Mucosa of gallbladder (tissue), 1 donor: Measurements from ENCODE around the gene FAM110A. TPM values are rescaled to one million over a fixed set of nuclear protein-coding genes. Genes with fewer than 3 reads are reported as not detected.
"Not testable (repeated sequence)": the region's sequence is repeated elsewhere in the genome, so short reads cannot be mapped to it uniquely, and the experiment has no call there.

ENCODE experiments used
- DNase-seq: peaks from one replicate; pipeline ENCODE4 v3.0.0-alpha.2; 2020; ENCODE audit warnings: low spot score
- total RNA-seq: library from RNA; stranded (reverse); gene quantifications from one replicate; pipeline ENCODE4 v1.2.1, GENCODE V29; 2021
- donor health status: DM: no; HTN: no; CAD: no.

FAM110A gene
- total RNA-seq, 1 donor from 2014 or later = 16.1 TPM

- DNase-seq = peak; percentile 95
Observed at GRCh38 chr20:844473-845225, 11.1 kb downstream of the FAM110A start.

DNA sequence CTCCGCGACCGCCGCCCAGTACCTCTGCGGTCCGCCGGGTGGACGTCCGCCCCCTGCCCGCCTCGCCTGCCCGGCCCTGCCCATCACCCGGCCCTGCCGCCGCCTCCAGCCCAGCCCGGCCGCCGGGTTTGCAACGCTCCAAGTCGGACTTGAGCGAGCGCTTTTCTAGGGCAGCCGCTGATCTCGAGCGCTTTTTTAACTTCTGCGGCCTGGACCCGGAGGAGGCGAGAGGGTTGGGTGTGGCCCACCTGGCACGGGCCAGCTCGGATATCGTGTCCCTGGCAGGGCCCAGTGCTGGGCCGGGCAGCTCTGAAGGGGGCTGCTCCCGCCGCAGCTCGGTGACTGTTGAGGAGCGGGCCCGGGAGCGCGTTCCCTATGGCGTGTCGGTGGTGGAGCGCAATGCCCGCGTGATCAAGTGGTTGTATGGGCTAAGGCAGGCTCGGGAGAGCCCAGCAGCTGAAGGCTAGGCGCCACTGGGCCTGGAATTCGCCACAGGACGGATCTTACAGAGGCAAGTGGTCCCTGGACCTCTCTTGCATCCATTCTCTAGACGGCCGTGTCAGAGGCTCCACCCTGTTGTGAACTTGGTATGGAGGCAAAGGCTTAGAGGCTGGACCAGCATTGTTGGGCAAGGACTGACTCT lies 11.8 kb downstream of the FAM110A start:
- DNase-seq = no peak

DNA sequence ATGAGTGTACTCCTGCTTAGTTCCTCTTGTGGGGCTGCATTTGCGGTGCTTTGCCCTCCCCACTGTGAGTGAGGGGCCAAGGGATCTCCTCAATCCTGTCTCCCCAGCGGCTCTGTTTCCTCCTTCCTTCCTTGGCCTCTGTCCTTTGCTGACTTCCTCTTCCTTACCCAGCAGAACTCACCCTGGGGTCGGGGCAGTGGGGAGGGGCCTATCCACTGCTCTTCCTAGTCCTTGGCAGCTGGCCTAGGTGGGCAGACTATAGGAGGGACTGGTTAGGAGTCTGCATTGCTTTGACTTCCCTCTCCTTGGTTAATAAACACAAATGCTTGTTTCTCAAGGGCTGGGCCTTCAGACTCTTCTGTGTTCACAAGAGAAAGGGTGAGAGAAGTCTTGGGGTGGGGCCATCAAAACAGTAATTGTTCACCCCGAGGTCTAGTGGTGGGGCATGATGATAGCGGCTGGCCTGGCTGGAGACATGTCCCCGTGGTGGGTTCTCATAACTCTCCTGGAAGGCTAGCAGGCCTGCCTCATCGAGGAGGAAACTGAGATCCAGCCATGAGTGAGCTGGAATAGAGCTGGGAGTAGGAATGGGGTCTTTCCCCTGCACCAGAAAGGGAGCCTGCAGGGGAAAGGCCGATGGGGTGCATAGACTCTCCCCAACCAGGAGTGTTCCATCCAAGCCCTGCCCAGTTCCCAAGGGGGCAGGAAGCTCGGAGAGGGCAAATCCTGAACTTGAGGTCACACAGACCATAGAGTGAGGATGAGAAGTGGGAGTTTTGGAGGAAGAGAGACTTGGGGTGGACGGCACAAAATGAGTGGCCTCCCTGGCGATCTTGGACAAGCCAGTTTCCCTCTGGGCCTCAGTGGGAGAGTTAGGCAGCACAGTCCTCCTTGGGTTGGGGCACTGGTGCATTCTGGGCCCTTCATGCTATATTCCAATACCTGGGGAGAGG lies 12.7 kb downstream of the FAM110A start:
- no peak for DNase-seq

DNA sequence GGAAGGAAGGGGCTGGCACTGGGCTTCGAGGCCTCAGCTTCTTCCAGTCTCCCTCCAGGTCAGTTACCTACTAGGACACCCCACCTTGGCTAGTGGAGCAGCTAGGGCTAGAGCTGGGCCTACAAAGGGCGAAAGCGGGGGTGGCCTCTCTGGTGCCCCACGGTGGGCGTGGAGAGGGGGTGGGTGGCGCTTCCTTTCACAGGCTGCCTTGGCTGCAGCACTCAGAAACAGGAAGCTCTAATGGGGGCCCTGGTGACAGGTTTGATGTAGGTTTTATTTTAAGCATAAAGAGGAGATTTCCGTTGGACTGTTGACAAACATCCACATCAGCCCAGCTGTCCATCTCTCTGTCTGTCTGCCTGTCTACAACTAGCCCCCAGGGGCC lies 13.4 kb downstream of the FAM110A start:
- no peak for DNase-seq

GRCh38 chr20:848193-848592 lies 14.7 kb downstream of the FAM110A start:
- DNase-seq = no peak

- not testable (repeated sequence) for DNase-seq
Observed at GRCh38 chr20:848731-849130, 15.2 kb downstream of the FAM110A start.

- DNase-seq = no peak
Observed at GRCh38 chr20:853406-853996, 20.0 kb downstream of the FAM110A start.

GRCh38 chr20:854601-855000 lies 21.1 kb downstream of the FAM110A start:
- no peak for DNase-seq

GRCh38 chr20:855466-856360 lies 22.2 kb downstream of the FAM110A start:
- no peak for DNase-seq

DNA sequence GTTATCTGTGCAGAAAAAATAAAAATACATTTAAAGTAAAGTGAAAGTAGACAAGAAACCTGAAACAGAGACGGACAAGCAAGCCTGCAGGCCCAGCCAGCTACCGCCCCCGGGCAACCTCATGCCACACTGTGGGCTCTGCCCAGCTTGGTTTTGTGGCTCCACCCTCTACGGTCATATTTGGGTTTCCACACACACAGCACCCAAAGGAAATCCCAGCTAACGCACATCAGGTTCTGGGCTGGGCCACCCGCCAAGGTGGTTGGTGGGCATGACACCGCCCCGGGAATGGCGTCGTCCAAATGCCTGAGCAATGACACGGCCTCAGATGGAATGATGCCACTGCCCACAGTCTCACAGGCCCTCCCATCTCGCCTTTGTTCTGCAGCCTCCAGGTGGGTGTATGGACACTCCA lies 22.9 kb downstream of the FAM110A start:
- no peak for DNase-seq

GRCh38 chr20:858011-858410 lies 24.5 kb downstream of the FAM110A start:
- no peak for DNase-seq

DNA sequence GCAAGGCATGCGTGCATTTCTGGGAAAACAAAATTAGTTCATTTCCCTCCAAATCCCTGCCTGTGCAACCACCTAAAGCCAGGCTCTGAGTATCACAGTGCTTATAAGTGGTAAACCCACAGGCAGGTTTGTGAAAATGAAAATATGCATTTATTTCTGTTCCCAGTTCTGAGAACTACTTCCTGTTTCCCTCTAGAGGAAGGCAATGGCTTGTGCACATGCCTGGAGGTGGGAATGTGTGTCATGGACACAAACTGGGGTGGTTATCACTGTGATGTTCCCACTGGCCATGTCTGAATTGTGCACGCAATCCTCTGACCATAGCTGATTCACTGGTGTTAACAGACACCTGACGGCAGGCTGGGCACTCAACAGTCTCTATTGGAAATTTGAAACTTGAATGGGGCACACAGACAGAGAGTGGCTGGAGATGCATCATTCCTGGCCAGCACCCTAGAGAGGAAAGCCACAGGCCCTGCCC lies 26.3 kb downstream of the FAM110A start:
- DNase-seq = no peak

DNA sequence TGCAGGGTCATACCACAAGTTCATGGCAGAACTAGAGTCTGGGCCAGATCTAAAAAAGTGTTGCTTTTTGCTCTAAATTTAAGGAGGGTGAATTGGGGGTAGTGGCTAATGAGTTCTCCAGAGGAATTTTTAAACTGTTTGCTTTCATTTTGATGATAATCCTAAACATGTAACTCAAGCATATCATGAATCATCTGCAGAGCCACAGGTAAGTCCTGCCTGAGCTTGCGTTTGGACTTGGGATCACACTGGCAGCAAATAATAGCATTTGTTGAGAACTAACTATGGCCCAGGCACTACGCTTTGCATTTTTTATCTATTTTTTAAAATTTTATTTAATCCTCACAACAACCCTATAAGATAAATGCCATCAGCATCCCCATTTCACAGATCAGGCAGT lies 27.4 kb downstream of the FAM110A start:
- no peak for DNase-seq

DNA sequence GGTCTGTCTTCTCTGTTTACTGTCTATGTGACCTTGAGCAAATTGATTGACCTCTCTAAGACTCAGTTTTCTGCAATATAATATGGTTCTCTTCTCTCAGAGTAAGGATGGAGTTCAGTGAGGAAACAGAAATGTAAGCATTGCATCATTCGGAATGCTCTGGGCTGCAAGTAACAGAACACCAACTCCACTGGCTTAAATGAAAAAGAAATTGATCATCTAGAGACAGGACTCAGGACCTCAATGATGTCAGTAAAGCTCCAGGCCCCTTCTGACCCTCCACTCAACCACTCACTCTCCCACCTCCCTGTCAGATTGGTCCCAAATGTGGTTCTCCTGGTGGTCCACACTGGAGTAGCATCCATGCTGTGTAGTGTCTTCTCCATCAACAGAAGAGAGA lies 31.9 kb downstream of the FAM110A start:
- DNase-seq = no peak

- no peak for DNase-seq
Observed at GRCh38 chr20:868279-868678, 34.8 kb downstream of the FAM110A start.

DNA sequence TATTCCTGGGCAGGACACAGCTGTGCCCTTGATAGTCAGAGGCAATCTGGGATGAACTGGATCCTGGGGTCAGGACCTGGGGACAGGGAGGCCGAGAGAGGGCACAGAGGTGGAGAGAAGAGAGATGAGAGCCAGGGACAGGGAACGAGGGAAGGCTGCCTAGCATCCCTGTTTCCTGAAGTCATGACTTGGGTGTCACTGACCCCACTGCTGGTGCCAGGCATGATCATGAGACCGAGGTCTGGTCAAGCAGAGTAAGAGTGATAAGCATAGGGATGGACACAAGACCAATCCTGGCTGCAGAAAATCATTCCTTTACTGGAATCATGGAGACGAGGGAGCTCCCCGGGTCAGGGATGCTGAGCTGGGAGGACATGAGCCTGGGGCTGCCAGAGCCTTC lies 36.1 kb downstream of the FAM110A start:
- no peak for DNase-seq

- no peak for DNase-seq
Observed at GRCh38 chr20:870758-871157, 37.2 kb downstream of the FAM110A start.

GRCh38 chr20:871436-871835 lies 37.9 kb downstream of the FAM110A start:
- DNase-seq = no peak

DNA sequence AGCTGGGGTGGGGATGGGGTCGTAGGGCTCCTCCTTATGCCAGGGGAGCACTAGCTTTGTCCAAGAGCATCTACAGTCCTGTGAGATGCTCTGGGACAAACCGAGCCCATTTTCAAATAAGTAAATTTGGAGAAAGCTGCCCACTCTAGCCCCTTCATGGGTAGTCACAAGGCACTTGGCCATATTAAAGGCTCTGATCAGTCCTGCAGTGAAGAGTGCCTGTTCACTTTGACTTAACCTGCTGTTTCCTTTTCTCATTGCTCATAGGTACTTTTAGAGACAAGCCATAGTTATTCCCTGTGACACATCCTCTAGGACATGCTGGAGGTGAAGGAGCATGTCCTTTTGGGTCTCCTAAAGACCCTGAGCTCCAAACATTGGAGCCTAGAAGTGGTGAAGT lies 38.4 kb downstream of the FAM110A start:
- DNase-seq = no peak

DNA sequence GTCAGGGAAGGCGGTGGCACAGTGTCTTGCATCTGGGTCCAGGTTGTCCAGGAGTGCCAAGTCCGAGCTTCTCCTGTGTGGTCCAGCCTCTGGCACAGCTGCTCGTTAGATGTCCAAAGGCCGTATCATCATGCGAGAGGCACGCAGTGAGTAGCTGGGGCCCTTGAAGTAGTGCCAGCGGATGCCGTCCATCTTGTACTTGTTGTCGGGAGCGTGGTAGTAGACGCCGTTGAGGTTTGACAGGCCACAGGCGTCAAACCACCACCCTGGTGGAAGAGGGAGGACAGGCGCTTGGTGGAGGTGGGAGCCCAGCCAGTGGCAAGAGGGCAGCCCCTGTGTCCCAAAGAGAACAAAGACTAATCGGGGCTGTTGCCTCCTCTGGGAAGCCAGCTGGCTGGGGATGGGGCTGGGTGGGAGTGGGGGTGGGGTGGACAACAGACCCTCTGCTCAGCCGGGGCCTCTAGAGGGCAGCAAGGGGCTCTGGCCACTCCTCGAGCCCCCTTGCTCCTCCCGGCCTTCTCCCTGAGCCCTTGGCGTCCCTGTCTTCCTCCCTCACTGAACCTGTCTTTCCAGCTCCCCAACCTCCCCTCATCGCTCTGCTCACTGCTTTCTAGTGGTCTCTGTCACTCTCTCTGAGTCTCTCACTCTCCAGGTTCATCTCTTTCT lies 39.5 kb downstream of the FAM110A start:
- no peak for DNase-seq
